ENCODE data around the gene PPIF.

PPIF gene

DNA sequence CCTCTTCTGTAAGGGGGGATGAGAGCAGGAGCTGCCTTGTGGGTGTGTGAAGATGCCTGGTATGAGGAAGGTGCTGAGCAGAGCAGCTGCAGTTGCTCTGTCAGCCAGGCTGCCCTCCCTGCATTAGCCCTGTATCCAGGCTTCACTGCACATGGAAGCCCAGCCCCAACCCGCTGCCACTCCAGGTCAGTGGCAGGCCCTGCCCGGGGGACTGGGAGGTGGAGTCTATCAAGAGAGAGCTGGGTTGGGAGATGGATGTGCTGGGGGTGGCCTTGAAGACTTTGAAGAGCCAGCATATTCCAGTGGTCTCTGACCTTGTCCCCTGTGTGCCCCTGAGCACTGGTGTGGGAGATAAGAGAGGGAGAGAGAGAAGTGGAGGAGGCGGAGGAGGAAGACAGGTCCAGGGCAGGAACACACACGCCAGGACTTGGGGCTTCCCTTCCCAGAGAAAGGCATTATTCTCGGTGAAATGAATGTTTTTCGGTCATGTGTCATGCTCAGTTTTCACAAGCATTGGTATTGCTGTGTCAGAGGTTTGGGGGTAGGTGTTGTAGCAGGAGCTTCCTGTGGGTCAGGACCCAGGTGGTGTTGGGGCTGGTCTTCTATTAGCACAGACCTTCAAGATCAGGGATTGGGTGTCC, 2.6 kb downstream of the PPIF start:
- DNase-seq: no peak

DNA sequence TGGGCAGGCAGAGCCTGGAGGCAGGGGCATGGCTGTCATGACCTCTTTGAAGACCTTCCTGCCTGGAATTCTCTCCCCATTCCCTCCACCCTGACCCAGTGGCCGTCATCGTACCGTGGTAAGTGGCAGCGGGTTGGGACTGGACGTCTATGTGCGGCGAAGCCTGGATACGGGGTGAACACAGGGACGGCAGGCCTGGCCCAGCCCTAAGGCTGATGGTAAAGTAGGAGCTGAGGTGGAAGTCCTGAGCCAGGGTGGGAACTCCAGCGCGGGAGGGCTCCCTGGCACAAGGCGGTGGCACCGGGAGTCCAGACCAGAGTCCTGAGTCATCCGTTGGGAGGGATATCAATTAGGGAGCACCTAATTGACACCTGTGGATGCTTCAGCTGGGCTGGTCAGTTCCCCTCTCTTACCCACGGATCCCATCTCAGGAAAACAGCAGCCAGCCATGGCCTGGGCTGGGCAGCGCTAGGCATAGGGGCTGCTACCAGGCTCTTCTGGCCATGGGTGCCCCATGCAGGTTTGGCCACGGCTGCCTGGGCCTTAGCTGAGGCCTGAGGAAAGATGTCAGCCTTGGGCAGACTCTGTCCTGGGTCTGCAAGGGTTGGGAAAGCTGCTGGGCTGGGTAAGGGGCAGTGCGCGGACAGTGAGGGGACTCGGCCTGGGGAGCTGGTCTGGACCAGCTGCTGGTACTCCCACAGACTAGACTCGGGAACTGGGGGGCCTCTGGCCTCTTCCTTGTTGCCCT, 3.3 kb downstream of the PPIF start:
- no peak for DNase-seq

DNA sequence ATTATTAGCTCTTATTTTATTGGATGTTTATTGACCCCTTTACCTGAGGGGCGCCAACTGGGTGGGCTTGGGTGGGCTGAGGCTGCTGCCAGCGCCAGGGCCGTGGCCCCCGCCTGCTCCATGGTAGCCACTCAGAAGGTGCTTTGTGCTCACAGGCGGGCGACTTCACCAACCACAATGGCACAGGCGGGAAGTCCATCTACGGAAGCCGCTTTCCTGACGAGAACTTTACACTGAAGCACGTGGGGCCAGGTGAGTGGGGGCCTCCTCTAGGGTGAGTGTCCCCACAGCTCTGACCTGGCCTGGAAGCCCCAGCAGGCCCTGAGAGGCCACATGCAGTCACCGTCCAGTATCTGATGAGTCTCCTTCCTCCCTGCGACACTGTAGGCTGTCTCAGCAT, 4.1 kb downstream of the PPIF start:
- no peak for DNase-seq

DNA sequence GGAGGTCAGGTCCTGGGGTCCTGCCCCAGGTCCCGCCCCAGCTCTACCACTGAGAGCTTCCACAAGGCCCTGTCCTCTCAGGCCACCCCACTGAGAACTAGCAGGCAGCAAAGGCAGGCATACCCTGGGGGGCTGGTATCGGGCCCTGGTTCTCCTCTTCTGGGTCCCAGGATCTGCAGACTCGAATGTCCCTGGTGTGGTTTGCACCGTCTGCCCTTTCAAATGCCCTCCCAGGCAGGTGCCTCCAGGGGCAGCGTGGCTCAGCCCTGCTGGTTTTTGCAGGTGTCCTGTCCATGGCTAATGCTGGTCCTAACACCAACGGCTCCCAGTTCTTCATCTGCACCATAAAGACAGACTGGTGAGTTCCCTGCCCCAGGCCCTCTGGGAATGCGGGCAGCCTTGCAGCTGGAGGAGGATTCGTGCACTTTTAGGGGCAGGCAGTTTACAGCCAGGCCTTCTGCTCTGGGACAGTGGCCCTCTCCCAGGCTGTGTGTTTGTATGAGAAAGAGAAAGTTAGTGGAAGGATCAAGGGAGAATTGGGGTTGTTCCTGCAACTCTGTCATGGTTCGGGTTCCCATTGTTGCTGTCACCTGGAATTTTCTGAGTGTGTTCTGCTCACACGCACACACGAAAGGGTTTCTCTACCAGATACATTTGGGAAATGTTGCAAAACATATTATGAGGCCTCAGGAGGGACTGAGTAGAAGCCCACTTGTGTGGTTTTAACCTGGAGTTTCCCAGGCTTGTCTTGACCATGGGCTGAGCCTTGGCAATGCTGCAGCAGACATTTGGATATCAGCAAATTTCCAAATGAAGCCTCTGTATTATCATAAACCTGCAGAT, 5.0 kb downstream of the PPIF start:
- no peak for DNase-seq

DNA sequence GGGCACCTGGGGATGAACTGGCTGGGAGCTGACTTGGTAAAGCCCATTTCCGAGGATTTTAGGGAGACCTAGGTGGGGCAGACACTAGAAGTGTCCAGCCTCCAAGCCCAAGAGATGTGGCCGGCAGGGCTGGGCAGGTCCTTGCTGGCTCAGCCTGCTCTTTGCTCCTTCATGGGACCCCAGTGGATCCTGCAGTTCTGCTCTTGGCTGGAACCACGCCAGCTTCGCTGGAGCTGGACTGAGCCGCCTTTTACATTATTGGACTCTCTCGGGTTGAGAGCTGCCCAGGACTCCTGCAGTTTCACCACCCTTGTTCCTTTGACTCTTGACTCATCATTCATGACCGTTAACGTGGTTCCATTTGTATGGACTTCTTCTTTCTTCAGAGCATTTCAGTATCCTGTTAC, 5.7 kb downstream of the PPIF start:
- DNase-seq: no peak

DNA sequence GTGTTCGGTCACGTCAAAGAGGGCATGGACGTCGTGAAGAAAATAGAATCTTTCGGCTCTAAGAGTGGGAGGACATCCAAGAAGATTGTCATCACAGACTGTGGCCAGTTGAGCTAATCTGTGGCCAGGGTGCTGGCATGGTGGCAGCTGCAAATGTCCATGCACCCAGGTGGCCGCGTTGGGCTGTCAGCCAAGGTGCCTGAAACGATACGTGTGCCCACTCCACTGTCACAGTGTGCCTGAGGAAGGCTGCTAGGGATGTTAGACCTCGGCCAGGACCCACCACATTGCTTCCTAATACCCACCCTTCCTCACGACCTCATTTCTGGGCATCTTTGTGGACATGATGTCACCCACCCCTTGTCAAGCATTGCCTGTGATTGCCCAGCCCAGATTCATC, 6.5 kb downstream of the PPIF start:
- DNase-seq: no peak

DNA sequence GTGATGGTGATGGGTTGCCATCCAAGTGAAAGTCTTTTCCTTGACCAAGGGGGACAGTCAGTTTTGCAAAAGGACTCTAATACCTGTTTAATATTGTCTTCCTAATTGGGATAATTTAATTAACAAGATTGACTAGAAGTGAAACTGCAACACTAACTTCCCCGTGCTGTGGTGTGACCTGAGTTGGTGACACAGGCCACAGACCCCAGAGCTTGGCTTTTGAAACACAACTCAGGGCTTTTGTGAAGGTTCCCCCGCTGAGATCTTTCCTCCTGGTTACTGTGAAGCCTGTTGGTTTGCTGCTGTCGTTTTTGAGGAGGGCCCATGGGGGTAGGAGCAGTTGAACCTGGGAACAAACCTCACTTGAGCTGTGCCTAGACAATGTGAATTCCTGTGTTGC, 6.9 kb downstream of the PPIF start:
- DNase-seq: no peak

DNA sequence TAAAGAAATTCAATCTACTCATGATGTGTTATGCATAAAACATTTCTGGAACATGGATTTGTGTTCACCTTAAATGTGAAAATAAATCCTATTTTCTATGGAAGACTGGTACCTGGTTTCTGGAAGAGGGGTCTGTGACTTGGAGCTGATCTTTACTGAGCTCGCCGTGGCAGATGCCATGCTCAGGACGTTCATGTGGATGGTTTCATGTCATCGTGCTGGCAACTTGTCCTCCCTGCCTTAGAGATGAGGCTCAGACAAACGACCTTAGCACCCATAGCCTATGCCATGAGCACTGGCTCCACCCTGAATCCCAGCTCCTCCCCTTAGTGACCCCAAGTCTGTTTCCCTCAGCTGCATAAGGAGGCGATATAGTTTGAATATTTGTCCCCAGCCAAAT, 7.3 kb downstream of the PPIF start:
- no peak for DNase-seq

DNA sequence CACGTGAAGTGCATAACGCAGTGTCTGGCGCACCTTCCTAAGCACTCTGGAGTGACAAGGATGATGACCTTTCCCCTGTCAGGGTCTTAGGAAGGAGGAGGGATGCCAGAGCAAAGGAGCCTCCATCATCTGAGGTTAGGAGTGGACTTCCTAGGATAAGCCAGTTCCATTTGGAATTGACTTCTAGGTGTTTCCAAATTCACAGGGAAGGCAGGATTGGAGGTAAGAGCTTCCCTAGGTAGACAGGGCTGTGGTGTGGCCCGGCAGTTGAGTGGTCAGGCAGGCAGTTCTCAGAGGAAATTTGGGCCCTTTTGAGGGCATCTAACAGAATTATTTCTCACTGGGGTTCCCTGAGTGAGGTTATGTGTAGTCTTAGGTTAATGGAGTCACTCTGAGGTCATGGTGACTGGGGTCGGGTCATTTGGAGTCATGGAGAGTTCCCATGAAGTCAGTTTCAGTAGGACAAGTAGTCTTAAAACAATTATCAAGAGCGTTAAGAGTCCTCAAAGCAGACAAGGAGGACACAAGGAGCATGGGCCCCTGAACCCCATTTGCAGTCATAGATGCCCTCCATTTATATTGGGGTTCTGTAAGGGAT, 8.2 kb downstream of the PPIF start:
- no peak for DNase-seq

DNA sequence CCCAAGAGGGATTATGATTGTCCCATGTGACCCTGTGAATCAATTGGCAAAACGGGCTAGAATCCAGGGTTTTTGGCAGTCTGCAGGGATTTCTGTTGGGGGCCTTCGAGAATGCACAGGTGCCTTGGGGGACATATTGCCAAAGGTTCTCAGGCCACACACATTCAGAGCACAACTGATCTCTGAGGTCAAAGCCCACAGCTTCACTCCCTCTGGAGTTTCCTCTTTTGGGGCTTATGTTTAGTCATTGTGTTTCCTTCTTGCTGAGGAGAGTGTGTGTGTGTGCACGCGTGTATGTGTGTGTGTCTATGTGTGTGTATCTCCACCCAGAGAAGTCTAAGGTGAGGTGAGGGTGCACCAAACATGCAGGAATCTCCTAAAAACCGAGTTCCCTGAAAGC, 8.8 kb downstream of the PPIF start:
- no peak for DNase-seq

DNA sequence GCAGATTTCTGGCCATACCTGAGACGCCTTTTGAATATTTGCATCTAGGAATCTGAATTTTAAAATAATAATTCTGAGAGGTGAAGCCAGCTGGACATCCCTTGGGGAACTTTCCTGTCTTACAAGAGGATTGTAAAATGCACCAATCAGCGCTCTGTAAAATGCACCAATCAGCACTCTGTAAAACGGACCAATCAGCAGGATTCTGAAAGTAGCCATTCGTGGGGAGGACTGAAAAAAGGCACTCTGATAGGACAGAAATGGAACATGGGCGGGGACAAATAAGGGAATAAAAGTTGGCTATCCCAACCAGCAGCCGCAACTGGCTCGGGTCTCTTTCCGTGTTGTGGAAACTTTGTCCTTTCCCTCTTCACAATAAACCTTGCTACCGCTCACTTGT, 9.9 kb downstream of the PPIF start:
- no peak for DNase-seq

DNA sequence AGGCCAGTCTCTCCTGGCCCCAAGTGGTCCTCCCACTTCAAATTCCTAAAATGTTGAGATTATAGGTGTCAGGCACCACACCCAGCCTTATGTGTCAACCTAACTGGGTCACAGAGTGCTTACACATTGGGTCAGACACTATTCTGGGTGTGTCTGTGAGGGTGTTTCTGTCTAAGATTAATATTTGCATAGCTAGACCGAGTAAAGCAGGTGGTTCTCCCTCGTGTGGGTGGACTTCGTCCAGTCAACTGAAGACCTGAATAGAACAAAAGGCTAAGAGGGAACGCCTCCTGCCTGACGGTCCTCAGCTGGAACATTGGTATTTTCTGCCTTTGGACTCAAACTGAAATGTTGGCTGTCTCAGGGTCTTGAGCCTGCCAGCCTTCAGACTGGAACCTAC, 11.5 kb downstream of the PPIF start:
- DNase-seq: no peak

DNA sequence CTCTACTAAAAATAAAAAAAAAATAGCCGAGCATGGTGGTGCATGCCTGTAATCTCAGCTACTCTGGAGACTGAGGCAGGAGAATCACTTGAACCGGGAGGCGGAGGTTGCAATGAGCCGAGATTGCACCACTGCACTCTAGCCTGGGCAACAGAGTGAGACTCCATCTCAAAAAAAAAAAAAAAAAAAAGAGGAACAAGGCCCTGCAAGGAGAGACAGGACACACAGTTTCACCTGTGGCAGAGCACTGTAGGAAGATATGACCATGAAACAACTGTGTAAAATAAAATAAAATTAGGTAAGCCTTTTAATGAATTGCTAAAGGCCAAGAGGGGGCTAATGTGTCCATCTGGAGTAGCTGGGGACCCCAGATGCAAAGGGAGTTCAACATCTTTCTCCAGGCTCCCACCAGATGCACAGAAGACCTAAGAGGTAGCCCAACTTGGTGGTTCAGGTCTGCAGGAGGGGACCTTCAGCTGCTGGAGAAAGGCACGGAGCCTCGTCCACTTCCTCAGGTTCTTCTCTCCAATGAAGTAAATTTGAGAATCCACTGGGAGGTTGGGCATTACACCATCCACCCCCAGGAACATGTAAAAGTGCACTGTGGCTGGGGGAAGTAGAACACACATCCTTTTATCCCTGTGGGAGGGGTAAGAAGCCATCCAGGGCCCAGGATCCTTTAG, 12.7 kb downstream of the PPIF start:
- no peak for DNase-seq

DNA sequence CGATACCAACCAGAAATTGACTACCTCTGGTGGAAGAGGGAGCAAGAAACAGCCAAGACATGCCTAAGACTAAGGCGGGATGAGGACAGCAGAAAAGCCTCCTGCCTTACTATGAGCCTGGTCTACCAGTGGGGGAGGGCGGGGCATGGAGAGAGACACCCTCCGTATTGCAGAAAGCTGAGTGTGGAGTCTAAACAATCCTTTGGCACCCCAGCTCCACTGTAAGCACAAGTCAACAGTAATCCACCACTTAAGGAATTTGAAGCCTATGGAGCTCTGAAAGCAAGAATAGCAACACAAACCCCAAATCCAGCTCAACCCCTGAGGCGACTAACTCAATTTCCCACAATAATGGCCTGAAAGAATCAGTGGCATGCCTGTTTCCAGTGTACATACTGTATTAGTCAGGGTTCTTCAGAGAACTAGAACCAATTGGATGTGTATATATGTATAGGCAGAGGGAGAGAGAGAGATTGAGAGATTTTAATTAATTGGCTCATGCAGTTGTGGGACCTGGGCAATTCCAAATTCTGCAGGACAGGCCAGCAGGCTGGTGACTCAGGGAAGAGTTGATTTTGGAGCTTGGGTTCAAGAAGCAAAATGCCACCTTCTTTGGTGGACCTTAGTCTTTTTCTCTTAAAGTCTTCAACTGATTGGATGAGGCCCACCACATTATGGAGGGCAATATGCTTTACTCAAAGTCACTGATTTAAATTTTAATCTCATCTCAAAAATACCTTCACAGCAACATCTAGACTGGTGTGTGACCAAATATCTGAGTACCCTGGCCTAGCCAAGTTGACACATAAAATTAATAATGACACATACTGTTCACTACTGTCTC, 13.5 kb downstream of the PPIF start:
- DNase-seq: no peak

DNA sequence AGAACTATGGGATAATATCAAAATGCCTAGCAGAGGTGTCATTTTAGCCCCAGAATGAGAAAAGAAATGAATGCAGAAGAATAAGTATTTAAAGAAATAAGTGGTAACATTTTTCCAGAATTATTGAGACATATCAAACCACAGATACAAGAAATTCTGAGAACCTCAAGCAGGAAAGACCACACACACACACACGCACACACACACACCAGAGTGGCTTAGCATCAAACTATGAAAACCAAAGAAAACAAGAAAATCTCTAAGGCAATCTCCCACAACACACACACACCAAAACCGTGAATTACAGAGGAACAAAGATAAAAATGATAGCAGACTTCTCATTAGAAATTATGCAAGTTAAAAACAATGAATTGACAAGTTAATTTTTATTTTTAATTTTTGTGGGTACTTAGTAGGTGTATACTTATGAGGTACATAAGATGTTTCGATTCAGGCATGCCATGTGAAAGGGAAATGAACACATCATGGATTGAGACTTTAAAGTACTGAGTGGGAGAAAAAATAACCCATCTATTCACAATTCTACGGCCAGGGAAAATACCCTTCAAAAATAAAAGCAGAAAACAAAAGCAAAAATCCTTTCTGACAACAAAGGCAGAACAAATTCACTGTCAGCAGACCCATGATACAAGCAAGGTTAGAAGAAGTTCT, 14.6 kb downstream of the PPIF start:
- no peak for DNase-seq

DNA sequence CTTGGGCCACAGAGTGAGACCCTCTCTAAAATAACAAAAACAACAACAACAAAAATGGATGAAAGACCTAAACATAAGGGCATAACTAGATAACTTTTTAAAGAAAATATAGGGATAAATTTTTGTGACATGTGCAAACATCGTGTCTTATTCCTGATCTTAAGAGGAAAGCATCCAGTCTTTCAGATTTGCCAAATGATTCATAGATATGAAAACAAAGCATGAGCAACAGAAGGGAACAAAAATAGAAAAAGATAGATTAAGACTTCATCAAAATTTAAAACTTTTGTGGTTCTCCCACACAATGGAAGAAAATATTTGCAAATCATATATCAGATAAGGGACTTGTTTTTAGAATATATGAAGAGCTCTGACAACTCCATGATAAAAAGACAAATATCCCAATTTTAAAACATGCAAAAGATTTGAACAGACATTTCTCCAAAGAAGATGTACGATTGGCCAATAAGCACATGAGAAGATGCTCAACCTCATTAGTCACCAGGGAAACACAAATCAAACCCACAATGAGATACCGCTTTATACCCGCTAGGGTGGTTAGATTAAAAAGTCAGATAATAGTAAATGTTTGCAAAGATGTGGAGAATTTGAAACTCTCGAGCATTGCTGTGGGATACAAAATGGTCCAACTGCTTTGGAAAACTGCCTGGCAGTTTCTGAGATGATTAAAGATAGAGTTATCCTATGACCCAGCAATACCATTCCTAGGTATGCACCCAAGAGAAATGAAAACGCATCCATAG, 20.3 kb downstream of the PPIF start:
- DNase-seq: no peak

DNA sequence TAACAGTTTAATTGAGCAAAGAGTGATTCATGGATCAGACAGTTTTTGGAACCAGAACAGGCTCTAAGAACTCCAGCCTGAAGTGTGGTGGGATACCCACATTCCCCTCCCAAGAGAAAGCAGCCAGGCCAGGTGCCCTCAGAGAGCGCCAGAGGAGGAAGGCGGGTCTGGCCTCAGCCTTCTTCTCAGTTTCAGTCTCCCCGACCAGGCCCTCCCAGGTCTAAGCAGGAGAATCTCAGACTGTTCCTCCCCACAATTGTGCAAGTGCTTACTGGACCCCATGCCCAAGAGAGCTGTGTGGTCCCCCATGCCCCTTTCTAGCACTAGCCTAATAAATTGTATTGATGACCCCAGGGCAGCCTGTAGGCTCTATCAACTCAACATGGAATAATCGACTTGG, 25.6 kb downstream of the PPIF start:
- no peak for DNase-seq

DNA sequence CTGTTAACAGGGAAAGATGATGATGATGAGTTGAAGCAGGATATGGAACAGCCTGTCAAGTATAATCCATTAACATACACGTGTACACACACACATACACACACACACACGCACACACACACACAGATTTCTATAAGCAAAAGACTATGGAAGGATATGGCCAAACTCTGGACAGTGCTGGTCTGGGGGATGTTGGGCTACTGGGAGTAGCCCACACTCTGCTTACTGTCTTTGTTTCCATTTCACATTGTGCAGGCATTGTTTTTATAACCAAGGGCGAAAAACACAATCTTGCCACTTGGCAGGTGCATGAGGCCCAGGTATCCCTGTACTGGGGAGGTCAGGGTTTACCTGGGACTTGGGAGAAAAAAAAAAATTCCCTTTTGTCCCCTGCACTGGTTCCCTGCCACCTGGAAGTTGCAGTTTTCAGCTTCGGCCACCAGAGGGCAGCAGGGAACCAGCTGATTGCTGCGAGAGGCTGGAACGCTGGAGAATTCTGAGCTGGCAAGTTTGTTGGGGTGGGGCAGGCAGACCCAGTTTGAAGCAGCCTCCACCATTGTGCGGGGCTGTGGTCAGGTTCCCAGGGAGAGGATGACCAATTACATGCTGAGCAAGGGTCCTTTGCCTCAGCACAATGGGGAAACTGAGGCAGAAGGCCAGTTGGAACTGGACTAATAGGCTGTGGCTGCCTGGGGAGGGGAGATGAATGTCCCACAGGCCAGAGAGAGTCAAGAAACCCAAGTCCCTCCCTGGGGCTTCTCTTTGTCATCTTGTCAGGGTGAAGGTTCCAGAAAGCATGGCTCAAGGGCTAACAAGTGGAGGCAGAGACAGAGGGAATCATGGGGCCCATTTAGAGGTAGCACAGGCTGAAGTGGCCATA, 27.3 kb downstream of the PPIF start:
- DNase-seq: peak; percentile 81

DNA sequence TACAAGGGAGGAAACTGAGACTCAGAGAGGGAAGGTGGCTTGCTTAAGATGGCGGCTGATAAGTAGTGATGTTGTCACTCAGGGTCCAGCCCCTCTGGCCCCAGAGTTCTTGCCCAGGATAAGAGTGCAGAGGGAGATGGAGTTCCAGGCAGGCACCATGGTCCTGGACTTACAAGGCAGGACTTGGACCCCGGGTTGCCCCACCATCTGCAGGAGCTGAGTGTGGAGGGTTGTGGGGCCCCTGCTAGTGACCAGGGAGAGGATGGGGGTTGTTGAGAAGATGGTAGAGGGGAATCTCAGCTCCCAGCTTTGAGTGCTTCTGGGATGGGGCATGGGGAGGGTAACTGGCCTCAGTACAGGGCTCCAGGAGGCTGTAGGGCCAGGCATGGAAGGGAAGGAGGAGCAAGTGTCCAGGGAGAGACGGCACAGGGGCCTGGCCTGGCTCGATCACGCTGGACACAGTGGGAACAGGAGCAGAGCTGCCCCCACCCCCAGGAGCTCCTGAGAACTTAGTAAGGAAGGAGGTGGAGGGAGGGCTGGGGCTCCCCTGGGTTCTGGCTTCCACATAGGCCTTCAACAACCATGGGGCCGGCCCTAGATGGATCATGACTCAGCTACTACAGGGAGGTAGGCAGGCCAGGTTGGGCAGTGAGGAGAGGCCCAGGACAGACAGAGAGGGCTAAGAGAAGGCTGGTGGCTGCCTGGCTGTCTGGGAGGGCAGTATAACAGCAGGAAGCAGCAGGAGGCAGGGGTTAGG, 28.2 kb downstream of the PPIF start:
- DNase-seq: no peak
